GM18511 (cell line): ENCODE measurements around the gene TCF4.
"Not testable (repeated sequence)": the region's sequence is repeated elsewhere in the genome, so short reads cannot be mapped to it uniquely, and the experiment has no call there.

Experiments
- ATAC-seq: cut with Tn5 transposase; IDR thresholded peaks from one replicate; pipeline ENCODE4 v1.9.1; 2021; ENCODE audit warnings: mild to moderate bottlenecking, moderate library complexity; ENCODE audit not compliant: unreplicated experiment

Gene TCF4

GRCh38 chr18:55479656-55480420 is 108.2 kb downstream of the TCF4 start:
- no peak for ATAC-seq

- peak; percentile 25 for ATAC-seq
Observed at GRCh38 chr18:55477860-55478581, 110.0 kb downstream of the TCF4 start.

GRCh38 chr18:55477499-55477859 is 110.5 kb downstream of the TCF4 start:
- peak; percentile 88 for ATAC-seq

GRCh38 chr18:55475916-55476315 is 112.1 kb downstream of the TCF4 start:
- ATAC-seq = no peak

GRCh38 chr18:55475467-55475866 is 112.5 kb downstream of the TCF4 start:
- ATAC-seq = no peak

GRCh38 chr18:55473560-55473959 is 114.4 kb downstream of the TCF4 start:
- ATAC-seq = no peak

GRCh38 chr18:55473058-55473457 is 114.9 kb downstream of the TCF4 start:
- no peak for ATAC-seq

GRCh38 chr18:55470826-55471225 is 117.2 kb downstream of the TCF4 start:
- ATAC-seq = no peak

- ATAC-seq = not testable (repeated sequence)
Observed at GRCh38 chr18:55469134-55469533, 118.9 kb downstream of the TCF4 start.

- ATAC-seq = no peak
Observed at GRCh38 chr18:55466789-55467188, 121.2 kb downstream of the TCF4 start.

- no peak for ATAC-seq
Observed at GRCh38 chr18:55465313-55465712, 122.7 kb downstream of the TCF4 start.

GRCh38 chr18:55464581-55464980 is 123.4 kb downstream of the TCF4 start:
- no peak for ATAC-seq

- no peak for ATAC-seq
Observed at GRCh38 chr18:55462652-55463051, 125.3 kb downstream of the TCF4 start.

GRCh38 chr18:55461848-55462247 is 126.1 kb downstream of the TCF4 start:
- ATAC-seq = no peak

- no peak for ATAC-seq
Observed at GRCh38 chr18:55458456-55459203, 129.4 kb downstream of the TCF4 start.

- ATAC-seq = no peak
Observed at GRCh38 chr18:55457028-55457427, 131.0 kb downstream of the TCF4 start.

- ATAC-seq = no peak
Observed at GRCh38 chr18:55455938-55456337, 132.1 kb downstream of the TCF4 start.

GRCh38 chr18:55453186-55453585 is 134.8 kb downstream of the TCF4 start:
- no peak for ATAC-seq

GRCh38 chr18:55452123-55452611 is 135.8 kb downstream of the TCF4 start:
- no peak for ATAC-seq

- no peak for ATAC-seq
Observed at GRCh38 chr18:55449412-55450140, 138.4 kb downstream of the TCF4 start.

GRCh38 chr18:55448420-55448819 is 139.6 kb downstream of the TCF4 start:
- ATAC-seq = no peak
